PC-3 (cell line): ENCODE measurements around the gene TMEM43. TPM values are rescaled to one million over a fixed set of nuclear protein-coding genes. Genes with fewer than 3 reads are reported as not detected.

Source experiments
- total RNA-seq: library from RNA; depleted of rRNA; stranded (reverse); fragments of >200 nt; gene quantifications from 2 replicates; pipeline ENCODE4 v1.2.3, GENCODE V29; 2014; rRNA removed

TMEM43 gene
- total RNA-seq, 1 experiment from 2014 or later: 83.1 TPM

Other genes with a start within 250 kb of the TMEM43 start
- gene WNT7A, start 245.0 kb upstream of the TMEM43 start, total RNA-seq: 16.2 and 18.1 TPM in 2 replicates
- gene CHCHD4, start 182 bp upstream of the TMEM43 start, total RNA-seq: 39.5 and 43.3 TPM in 2 replicates
- 24.3 and 26.1 TPM in 2 replicates for gene XPC, start 53.5 kb downstream of the TMEM43 start, total RNA-seq
- 22.0 and 27.2 TPM in 2 replicates for gene LSM3, start 53.8 kb downstream of the TMEM43 start, total RNA-seq